Testis (tissue), 2 donors: ENCODE measurements around the gene EPB41L2.

Experiments
- POLR2A ChIP-seq: fragments of 450-650 bp; IDR thresholded peaks from one replicate; pipeline ENCODE4 v1.6.1; 2017; ENCODE audit warnings: antibody characterized with exemption, mild to moderate bottlenecking, moderate library complexity
- TF ChIP-seq, protein P1 (sequence below), 3 experiments: fragments of 450-650 bp in 2 of 3; fragments of 200-600 bp in 1 of 3; sonication (generic) in 1 of 3; IDR thresholded peaks; one replicate each; pipeline ENCODE4 v1.5.1; 2016 to 2019; ENCODE audit warnings: antibody characterized with exemption in 3 of 3, mild to moderate bottlenecking in 2 of 3, moderate library complexity in 1 of 3

GRCh38 chr6:130964808-130965604, 98.0 kb downstream of the EPB41L2 start:
- TF ChIP-seq, protein P1, sequence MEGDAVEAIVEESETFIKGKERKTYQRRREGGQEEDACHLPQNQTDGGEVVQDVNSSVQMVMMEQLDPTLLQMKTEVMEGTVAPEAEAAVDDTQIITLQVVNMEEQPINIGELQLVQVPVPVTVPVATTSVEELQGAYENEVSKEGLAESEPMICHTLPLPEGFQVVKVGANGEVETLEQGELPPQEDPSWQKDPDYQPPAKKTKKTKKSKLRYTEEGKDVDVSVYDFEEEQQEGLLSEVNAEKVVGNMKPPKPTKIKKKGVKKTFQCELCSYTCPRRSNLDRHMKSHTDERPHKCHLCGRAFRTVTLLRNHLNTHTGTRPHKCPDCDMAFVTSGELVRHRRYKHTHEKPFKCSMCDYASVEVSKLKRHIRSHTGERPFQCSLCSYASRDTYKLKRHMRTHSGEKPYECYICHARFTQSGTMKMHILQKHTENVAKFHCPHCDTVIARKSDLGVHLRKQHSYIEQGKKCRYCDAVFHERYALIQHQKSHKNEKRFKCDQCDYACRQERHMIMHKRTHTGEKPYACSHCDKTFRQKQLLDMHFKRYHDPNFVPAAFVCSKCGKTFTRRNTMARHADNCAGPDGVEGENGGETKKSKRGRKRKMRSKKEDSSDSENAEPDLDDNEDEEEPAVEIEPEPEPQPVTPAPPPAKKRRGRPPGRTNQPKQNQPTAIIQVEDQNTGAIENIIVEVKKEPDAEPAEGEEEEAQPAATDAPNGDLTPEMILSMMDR (IDR thresholded peaks at IDR 0.05) = no peak
- no peak for TF ChIP-seq POLR2A
